ENCODE measurements around the gene KLK4. TPM values are rescaled to one million over a fixed set of nuclear protein-coding genes. Genes with fewer than 3 reads are reported as not detected.

The KLK4 gene
- total RNA-seq, 2 experiments from 2014 or later: not detected

DNA sequence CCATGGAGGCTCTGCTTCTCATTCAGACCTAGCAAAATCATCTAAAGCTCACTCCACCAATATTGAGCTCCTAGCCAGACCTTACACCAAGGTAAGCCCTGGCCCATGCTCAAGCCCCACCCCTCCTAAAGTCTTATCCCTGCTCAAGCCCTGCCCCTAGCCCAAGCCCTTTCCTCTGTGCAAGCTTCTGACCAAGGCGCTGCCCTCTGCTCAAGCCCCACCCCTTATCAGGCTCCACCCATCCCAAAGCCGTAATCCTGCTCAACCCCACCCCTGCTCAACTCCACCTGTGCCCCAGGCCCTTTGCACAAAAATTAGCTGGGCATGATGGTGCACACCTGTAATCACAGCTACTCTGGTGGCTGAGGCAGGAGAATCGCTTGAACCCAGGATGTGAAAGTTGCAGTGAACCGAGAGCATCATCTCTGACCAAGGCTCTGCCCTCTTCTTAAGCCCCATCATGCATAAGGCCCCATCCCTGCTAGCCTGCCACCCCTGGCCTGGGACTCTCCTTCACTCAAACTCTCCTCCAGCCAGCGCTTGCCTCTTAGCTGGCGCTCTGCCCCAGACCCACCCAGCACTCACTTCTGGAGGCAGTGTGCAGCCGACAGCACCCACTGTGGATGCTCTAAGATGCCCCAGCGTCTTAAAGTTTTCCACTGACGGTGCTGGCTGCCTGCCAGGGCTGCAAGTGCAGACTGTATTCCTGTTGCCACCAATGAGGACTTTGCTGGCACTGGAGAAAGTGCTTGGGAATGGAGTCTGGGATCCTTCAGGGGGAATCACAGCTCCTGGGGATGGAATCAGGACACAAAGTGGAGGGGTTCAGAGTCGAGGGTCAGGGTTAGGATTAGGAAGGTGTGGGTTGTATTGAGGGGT lies 16.5 kb downstream of the KLK4 start:
- no TSS peak for BruUV-seq (replicated peaks)
- Histone ChIP-seq H3K4me3 (ENCODE audit: low read depth, low read length, poor library complexity, severe bottlenecking) (no peak overlapping the region), H3K27ac (ENCODE audit: low read depth, low read length, poor library complexity, severe bottlenecking) (no peak overlapping the region), H3K79me2 (ENCODE audit: insufficient read depth, low read depth, low read length) (no peaks in the 10 kb centered on the region), H4K20me1 (ENCODE audit: insufficient read depth, low read length) (no peaks in the 10 kb centered on the region), H3K36me3 (ENCODE audit: insufficient read depth, low read length) (no peaks in the 10 kb centered on the region), H3K4me2 (ENCODE audit: low read length) (no peak overlapping the region), H2AFZ (ENCODE audit: low read length) (no peak overlapping the region), H3K9me3 (ENCODE audit: low read length) (0 out of 2 replicates have a peak, but pooled peaks cover 8% of the 10 kb centered on the region), H3K9me2 (ENCODE audit: insufficient read depth, low read length) (no peaks in the 10 kb centered on the region), H3K4me1 (ENCODE audit: insufficient read depth, low read length, poor library complexity, severe bottlenecking) (peaks cover 6% of the 10 kb centered on the region)
- intact Hi-C loops (cut with micrococcal nuclease; ENCODE audit: unreplicated experiment): no loop called here
- POLR2A ChIA-PET: interaction anchor here (0.7 kb wide), 1 partner anchor 1363 kb away, joined by 3 read pairs; no protein-coding TSS in a partner anchor
- CTCF ChIA-PET (ENCODE audit: unreplicated experiment): no interaction called here
- DNase-seq (ENCODE audit: low spot score): peak; percentile 7
- TF ChIP-seq, protein P1, sequence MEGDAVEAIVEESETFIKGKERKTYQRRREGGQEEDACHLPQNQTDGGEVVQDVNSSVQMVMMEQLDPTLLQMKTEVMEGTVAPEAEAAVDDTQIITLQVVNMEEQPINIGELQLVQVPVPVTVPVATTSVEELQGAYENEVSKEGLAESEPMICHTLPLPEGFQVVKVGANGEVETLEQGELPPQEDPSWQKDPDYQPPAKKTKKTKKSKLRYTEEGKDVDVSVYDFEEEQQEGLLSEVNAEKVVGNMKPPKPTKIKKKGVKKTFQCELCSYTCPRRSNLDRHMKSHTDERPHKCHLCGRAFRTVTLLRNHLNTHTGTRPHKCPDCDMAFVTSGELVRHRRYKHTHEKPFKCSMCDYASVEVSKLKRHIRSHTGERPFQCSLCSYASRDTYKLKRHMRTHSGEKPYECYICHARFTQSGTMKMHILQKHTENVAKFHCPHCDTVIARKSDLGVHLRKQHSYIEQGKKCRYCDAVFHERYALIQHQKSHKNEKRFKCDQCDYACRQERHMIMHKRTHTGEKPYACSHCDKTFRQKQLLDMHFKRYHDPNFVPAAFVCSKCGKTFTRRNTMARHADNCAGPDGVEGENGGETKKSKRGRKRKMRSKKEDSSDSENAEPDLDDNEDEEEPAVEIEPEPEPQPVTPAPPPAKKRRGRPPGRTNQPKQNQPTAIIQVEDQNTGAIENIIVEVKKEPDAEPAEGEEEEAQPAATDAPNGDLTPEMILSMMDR (conservative IDR thresholded peaks at IDR 0.05; ENCODE audit: low read length): no peak
- no peak for TF ChIP-seq EZH2phosphoT487 (IDR thresholded peaks at IDR 0.05; ENCODE audit: borderline replicate concordance, low read depth, low read length)

DNA sequence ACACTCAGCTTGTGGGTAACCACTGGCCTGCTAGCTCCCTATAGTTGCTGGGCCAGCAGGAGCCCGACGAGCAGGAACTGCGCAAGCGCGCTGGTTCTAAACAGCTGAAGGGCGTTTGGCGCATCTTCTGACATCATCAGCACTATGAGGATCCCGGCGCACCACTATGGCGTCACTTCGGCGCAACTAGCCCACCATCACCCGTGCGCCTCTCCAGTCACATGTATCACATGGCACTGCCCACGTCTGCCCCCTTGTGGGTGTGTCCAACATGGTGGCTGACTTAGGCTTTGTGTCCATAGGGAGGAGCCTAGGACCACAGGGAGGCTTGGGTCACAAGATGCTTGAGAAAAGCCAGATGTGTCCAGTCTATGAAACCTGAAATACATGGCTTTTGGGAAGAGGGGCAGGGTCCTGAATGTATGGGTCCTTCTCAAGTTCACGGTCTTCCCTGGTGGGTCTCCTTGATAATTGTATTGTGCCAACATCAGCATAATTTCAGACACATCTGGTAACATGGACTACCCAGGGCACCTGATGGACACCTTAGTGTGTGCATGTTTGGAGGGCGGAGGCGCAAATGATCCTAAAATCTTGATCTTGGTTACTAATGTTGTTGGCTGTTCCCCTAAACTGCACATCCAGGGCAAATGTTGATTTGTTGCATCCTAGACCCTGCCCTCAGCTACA lies 18.0 kb downstream of the KLK4 start:
- Histone ChIP-seq H4K20me1 (ENCODE audit: insufficient read depth, low read length) (no peaks in the 10 kb centered on the region), H3K9me2 (ENCODE audit: insufficient read depth, low read length) (no peaks in the 10 kb centered on the region), H3K9me3 (ENCODE audit: low read length) (0 out of 2 replicates have a peak, but pooled peaks cover 8% of the 10 kb centered on the region), H3K79me2 (ENCODE audit: insufficient read depth, low read depth, low read length) (no peaks in the 10 kb centered on the region), H3K4me3 (ENCODE audit: low read depth, low read length, poor library complexity, severe bottlenecking) (no peak overlapping the region), H2AFZ (ENCODE audit: low read length) (no peak overlapping the region), H3K36me3 (ENCODE audit: insufficient read depth, low read length) (no peaks in the 10 kb centered on the region), H3K27ac (ENCODE audit: low read depth, low read length, poor library complexity, severe bottlenecking) (no peak overlapping the region), H3K4me1 (ENCODE audit: insufficient read depth, low read length, poor library complexity, severe bottlenecking) (peaks cover 6% of the 10 kb centered on the region), H3K4me2 (ENCODE audit: low read length) (no peak overlapping the region)
- ChIA-PET POLR2A (interaction anchor here (0.9 kb wide), 1 partner anchor 93 kb away, joined by 3 read pairs; no protein-coding TSS in a partner anchor), CTCF (ENCODE audit: unreplicated experiment) (no interaction called here)
- TF ChIP-seq, protein P1 (conservative IDR thresholded peaks at IDR 0.05; ENCODE audit: low read length): peak; percentile 34; the same call in 1 of the 2 replicates
- TF ChIP-seq EZH2phosphoT487 (IDR thresholded peaks at IDR 0.05; ENCODE audit: borderline replicate concordance, low read depth, low read length): no peak
- no TSS peak for BruUV-seq (replicated peaks)
- intact Hi-C loops (cut with micrococcal nuclease; ENCODE audit: unreplicated experiment): no loop called here
- DNase-seq (ENCODE audit: low spot score): peak; percentile 8
